Adrenal gland (tissue), 12 donors: ENCODE measurements around the gene TTC34. TPM values are rescaled to one million over a fixed set of nuclear protein-coding genes. Genes with fewer than 3 reads are reported as not detected.

Experiments
- DNase-seq, 7 donors: peaks; one replicate each; pipeline ENCODE4 v3.0.0-alpha.2; 2019 to 2020
- H3K27ac ChIP-seq, 5 donors: fragments of 200-600 bp; sonication (generic) in 4 of 5; 1 replicate in 3 of 5; 2 replicates in 2 of 5; pipeline versions ENCODE4 v1.5.1 to v1.8.0; 2016 to 2020; ENCODE audit warnings: mild to moderate bottlenecking in 1 of 5
- H3K27me3 ChIP-seq: fragments of 200-600 bp; 2 replicates; pipeline ENCODE4 v1.8.0; 2021
- H3K36me3 ChIP-seq, 2 donors: fragments of 200-600 bp; replicated peaks in 1 of 2; 1 replicate in 1 of 2; 2 replicates in 1 of 2; pipeline versions ENCODE4 v1.5.1 to v1.8.0; 2018 to 2022
- H3K4me1 ChIP-seq, 2 donors: fragments of 200-600 bp; replicated peaks in 1 of 2; 1 replicate in 1 of 2; 2 replicates in 1 of 2; pipeline versions ENCODE4 v1.5.1 to v1.8.0; 2018 to 2021
- H3K4me3 ChIP-seq, 4 donors: fragments of 200-600 bp; sonication (generic) in 3 of 4; one replicate each; pipeline ENCODE4 v1.5.1; 2016 to 2018
- H3K9me3 ChIP-seq, 3 donors: fragments of 200-600 bp; sonication (generic) in 1 of 3; replicated peaks in 1 of 3; 1 replicate in 2 of 3; 2 replicates in 1 of 3; pipeline versions ENCODE4 v1.5.1 to v1.8.0; 2016 to 2021
- CTCF ChIP-seq, 6 experiments: fragments of 450-650 bp in 4 of 6; fragments of 200-600 bp in 2 of 6; sonication (generic) in 1 of 6; IDR thresholded peaks; 1 replicate in 5 of 6; 2 replicates in 1 of 6; pipeline versions ENCODE4 v1.5.1 to v1.8.0; 2016 to 2021; ENCODE audit warnings: antibody characterized with exemption in 6 of 6, mild to moderate bottlenecking in 2 of 6, moderate library complexity in 1 of 6
- POLR2A ChIP-seq, 2 donors: fragments of 450-650 bp; IDR thresholded peaks; one replicate each; pipeline ENCODE4 v1.6.1; 2017; ENCODE audit warnings: antibody characterized with exemption in 2 of 2, mild to moderate bottlenecking in 2 of 2, moderate library complexity in 1 of 2
- WGBS, 4 donors: extraction: QIAGEN DNeasy Blood & Tissue Kit in 2 of 4; methylation state at CpG; one replicate each; pipeline versions ENCODE4 v1.1.5 to v1.1.7; 2013 to 2017; 5-methylcytosine and 5-hydroxymethylcytosine counted together
- intact Hi-C, 2 donors: fragments of 100-400 bp; cut with DNase I; formaldehyde crosslinking; loops; one replicate each; pipeline versions ENCODE4 v1.14.1 to v1.15.0; 2022 to 2023
- polyA plus RNA-seq, 3 donors: library from polyadenylated mRNA; stranded (reverse); fragments of 200-250 nt in 2 of 3; fragments of 350-450 nt in 1 of 3; fragmentation: Illumina TruSeq in 1 of 3; extraction: RNeasy Lipid Tissue Mini Kit (QIAGEN cat#74804) in 1 of 3; gene quantifications; one replicate each; pipeline ENCODE4 v1.2.3, GENCODE V29; 2013 to 2014
- total RNA-seq, 9 donors: library from RNA; depleted of rRNA in 4 of 9; stranded (reverse); fragments of >200 nt in 4 of 9; fragments of 120-200 nt in 1 of 9; fragmentation: NEBNext Ultra II Directional in 1 of 9; extraction: Animal tissue kit (Norgen Biotek cat#: 25700) in 1 of 9; gene quantifications; one replicate each; pipeline versions ENCODE4 v1.1.0 to v1.2.4, GENCODE V29; 2013 to 2023
- donor health status: healthy with polysubstance abuse.
- donor health status: Bipolar disorder and iron deficiency.
- donor health status: DM: yes; HTN: yes; CAD: no.
- donor health status: DM: no; HTN: no; CAD: no.
- donor health status: DM: no; HTN: no; CAD: no.
- donor health status: DM: yes; HTN: yes; CAD: no.

Gene TTC34
- total and polyA plus RNA-seq, 12 donors = 0.12 to 1.9 (median 0.47) TPM

GRCh38 chr1:2642560-2643413, 158.7 kb downstream of the TTC34 start:
- H3K36me3 ChIP-seq = no peaks in the 10 kb centered on the region
- H3K4me1 ChIP-seq = peaks cover 14 to 15% of the 10 kb centered on the region in 2 donors
- intact Hi-C loops = loop anchor here in 1 of 2 donors (5.0 to 10.0 kb wide), 2 partner anchors 60 to 228 kb away; partner anchors contain the start of gene PEX10
- peak; percentile 91 to 97 (median 93) for DNase-seq
- peak overlapping the region in 4 of 5 donors; percentile 36 to 78 (median 72) for H3K27ac ChIP-seq
- TF ChIP-seq CTCF (IDR thresholded peaks at IDR 0.05) (peak in 3 of 6 experiments; percentile 12 to 22 (median 13)), POLR2A (IDR thresholded peaks at IDR 0.05) (peak in 1 of 2 donors; percentile 70)
- 0 to 3% (median 1%) methylated on average over 6 to 84 of the region's 84 CpGs for WGBS, 4 donors
- H3K9me3 ChIP-seq = peaks cover 0 to 13% (median 0%) of the 10 kb centered on the region in 3 donors
- no peaks in the 10 kb centered on the region for H3K27me3 ChIP-seq
- peak overlapping the region; percentile 53 to 77 (median 64) for H3K4me3 ChIP-seq

DNA sequence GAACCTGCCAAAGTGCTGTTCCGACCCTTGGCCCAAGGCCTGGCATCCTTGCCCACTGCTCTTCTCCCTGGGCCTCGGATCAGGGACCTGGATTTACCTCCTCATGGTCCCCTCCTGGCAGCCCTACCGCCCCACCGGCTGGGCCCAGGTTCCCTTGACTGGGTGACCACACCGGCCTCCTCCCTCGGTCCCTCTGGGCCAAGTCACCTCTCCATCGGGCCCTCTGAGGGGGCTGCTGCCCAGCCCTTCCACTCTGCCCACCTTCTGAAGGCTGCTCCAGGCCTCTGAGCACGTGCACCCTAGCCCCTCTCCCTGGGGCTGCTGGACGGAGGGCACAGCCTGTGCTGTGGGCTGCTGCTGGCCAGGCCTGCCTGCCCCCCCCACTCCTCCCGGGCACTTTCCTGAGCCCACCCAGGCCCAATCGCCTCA, 159.3 kb downstream of the TTC34 start:
- Histone ChIP-seq H3K4me3 (peak overlapping the region; percentile 53 to 77 (median 64)), H3K9me3 (peaks cover 0 to 8% (median 0%) of the 10 kb centered on the region in 3 donors), H3K4me1 (peaks cover 14 to 15% of the 10 kb centered on the region in 2 donors), H3K36me3 (no peaks in the 10 kb centered on the region), H3K27me3 (no peaks in the 10 kb centered on the region), H3K27ac (peak overlapping the region in 1 of 5 donors; percentile 75)
- DNase-seq = peak in 1 of 7 donors; percentile 7
- intact Hi-C loops = loop anchor here in 1 of 2 donors (5.0 to 10.0 kb wide), 2 partner anchors 60 to 227 kb away; partner anchors contain the start of gene PEX10
- TF ChIP-seq CTCF (IDR thresholded peaks at IDR 0.05) = no peak
- no peak for TF ChIP-seq POLR2A (IDR thresholded peaks at IDR 0.05)
- 16 to 36% (median 26%) methylated on average over 5 to 11 of the region's 11 CpGs for WGBS, 4 donors

GRCh38 chr1:2641381-2642130, 159.9 kb downstream of the TTC34 start:
- H3K9me3 ChIP-seq = peaks cover 0 to 8% (median 2%) of the 10 kb centered on the region in 3 donors
- H3K4me1 ChIP-seq = peaks cover 14 to 15% of the 10 kb centered on the region in 2 donors
- intact Hi-C loops = loop anchor here in 1 of 2 donors (5.0 to 10.0 kb wide), 2 partner anchors 59 to 227 kb away; partner anchors contain the start of gene PEX10
- TF ChIP-seq CTCF (IDR thresholded peaks at IDR 0.05) (no peak), POLR2A (IDR thresholded peaks at IDR 0.05) (no peak)
- no peaks in the 10 kb centered on the region for H3K36me3 ChIP-seq
- DNase-seq = peak in 1 of 7 donors; percentile 6
- 93 to 100% (median 97%) methylated on average over 2 to 34 of the region's 34 CpGs for WGBS, 4 donors
- peak overlapping the region in 1 of 5 donors; percentile 75 for H3K27ac ChIP-seq
- H3K4me3 ChIP-seq = peak overlapping the region in 1 of 4 donors; percentile 77
- H3K27me3 ChIP-seq = no peaks in the 10 kb centered on the region
